MM.1S (cell line): ENCODE data around the gene TMCC1.

Source experiments
- DNase-seq: peaks from one replicate; pipeline ENCODE4 v3.0.0-alpha.2; 2015
- H2AFZ ChIP-seq: fragments of 300-600 bp; sonication (generic); 2 replicates; pipeline ENCODE4 v1.6.0; 2016; ENCODE audit warnings: antibody characterized with exemption, low read length
- H3F3A ChIP-seq: fragments of 300-600 bp; sonication (generic); 2 replicates; pipeline ENCODE4 v1.6.1; 2016; ENCODE audit warnings: mild to moderate bottlenecking, antibody characterized with exemption, low read length, moderate library complexity, mixed read lengths; ENCODE audit not compliant: insufficient read depth
- H3K27ac ChIP-seq: fragments of 300-600 bp; sonication (generic); 2 replicates; pipeline ENCODE4 v1.5.1; 2016; ENCODE audit warnings: mild to moderate bottlenecking, low read length
- H3K27me3 ChIP-seq: fragments of 300-600 bp; sonication (generic); replicated peaks from 2 replicates; pipeline ENCODE4 v1.6.0; 2016; ENCODE audit warnings: low read length; ENCODE audit not compliant: insufficient read depth
- H3K36me3 ChIP-seq: fragments of 300-600 bp; sonication (generic); replicated peaks from 2 replicates; pipeline ENCODE4 v1.6.1; 2016; ENCODE audit warnings: mild to moderate bottlenecking, low read length, mixed read lengths; ENCODE audit not compliant: insufficient read depth
- H3K4me1 ChIP-seq: fragments of 300-600 bp; sonication (generic); 2 replicates; pipeline ENCODE4 v1.6.1; 2016; ENCODE audit warnings: low read length, mixed read lengths
- H3K4me2 ChIP-seq: fragments of 300-600 bp; sonication (generic); 2 replicates; pipeline ENCODE4 v1.6.0; 2016; ENCODE audit warnings: low read depth, low read length
- H3K4me3 ChIP-seq: fragments of 300-600 bp; sonication (generic); 2 replicates; pipeline ENCODE4 v1.5.1; 2016; ENCODE audit warnings: low read length, mixed read lengths
- H3K79me2 ChIP-seq: fragments of 300-600 bp; sonication (generic); 2 replicates; pipeline ENCODE4 v1.6.1; 2016; ENCODE audit warnings: mixed run types, low read length, mixed read lengths
- H3K9ac ChIP-seq: fragments of 300-600 bp; sonication (generic); 2 replicates; pipeline ENCODE4 v1.6.1; 2016; ENCODE audit warnings: low read length, mixed read lengths
- H3K9me2 ChIP-seq: fragments of 300-600 bp; sonication (generic); replicated peaks from 2 replicates; pipeline ENCODE4 v1.6.1; 2016; ENCODE audit warnings: mild to moderate bottlenecking, low read length, mixed read lengths; ENCODE audit not compliant: insufficient read depth
- H3K9me3 ChIP-seq: fragments of 300-600 bp; sonication (generic); replicated peaks from 2 replicates; pipeline ENCODE4 v1.6.1; 2016; ENCODE audit warnings: mild to moderate bottlenecking, low read length, mixed read lengths; ENCODE audit not compliant: insufficient read depth
- H4K20me1 ChIP-seq: fragments of 300-600 bp; sonication (generic); 2 replicates; pipeline ENCODE4 v1.6.1; 2016; ENCODE audit warnings: mild to moderate bottlenecking, low read length, moderate library complexity, mixed read lengths; ENCODE audit not compliant: insufficient read depth
- CTCF ChIP-seq: fragments of 300-600 bp; sonication (generic); IDR thresholded peaks from 2 replicates; pipeline ENCODE4 v1.5.1; 2016; ENCODE audit warnings: antibody characterized with exemption, low read length, mixed read lengths
- EZH2 ChIP-seq: fragments of 300-600 bp; sonication (generic); optimal IDR thresholded peaks from 2 replicates; pipeline ENCODE3; 2017; ENCODE audit warnings: low read depth, mild to moderate bottlenecking, antibody characterized with exemption, low read length, mixed read lengths
- EZH2phosphoT487 ChIP-seq: fragments of 300-600 bp; sonication (generic); IDR thresholded peaks from 2 replicates; pipeline ENCODE4 v1.6.1; 2018; ENCODE audit warnings: antibody characterized with exemption, low read length

Gene TMCC1

GRCh38 chr3:129603991-129604749 lies 289.3 kb downstream of the TMCC1 start:
- Histone ChIP-seq H3K79me2 (no peaks in the 10 kb centered on the region), H3K4me3 (no peak overlapping the region), H3K9ac (no peak overlapping the region), H2AFZ (no peak overlapping the region), H3K4me1 (0 out of 2 replicates have a peak, but pooled peaks cover 2% of the 10 kb centered on the region), H3K36me3 (no peaks in the 10 kb centered on the region), H3K4me2 (no peak overlapping the region), H3K9me2 (no peaks in the 10 kb centered on the region), H3F3A (no peaks in the 10 kb centered on the region), H3K27me3 (peaks cover 32% of the 10 kb centered on the region), H4K20me1 (no peaks in the 10 kb centered on the region), H3K9me3 (no peaks in the 10 kb centered on the region), H3K27ac (no peak overlapping the region)
- no peak for TF ChIP-seq CTCF
- no peak for TF ChIP-seq EZH2phosphoT487
- no peak for TF ChIP-seq EZH2
- no peak for DNase-seq

GRCh38 chr3:129603561-129603942 lies 290.0 kb downstream of the TMCC1 start:
- Histone ChIP-seq H2AFZ (no peak overlapping the region), H3K79me2 (no peaks in the 10 kb centered on the region), H3K27me3 (peaks cover 26% of the 10 kb centered on the region), H3K36me3 (no peaks in the 10 kb centered on the region), H3K4me1 (0 out of 2 replicates have a peak, but pooled peaks cover 2% of the 10 kb centered on the region), H3F3A (no peaks in the 10 kb centered on the region), H4K20me1 (no peaks in the 10 kb centered on the region), H3K27ac (no peak overlapping the region), H3K4me2 (no peak overlapping the region), H3K9ac (no peak overlapping the region), H3K9me2 (no peaks in the 10 kb centered on the region), H3K9me3 (no peaks in the 10 kb centered on the region), H3K4me3 (no peak overlapping the region)
- DNase-seq, result no peak
- TF ChIP-seq EZH2 (no peak), EZH2phosphoT487 (no peak), CTCF (no peak)

- Histone ChIP-seq H3K4me3 (no peak overlapping the region), H3K27me3 (peaks cover 20% of the 10 kb centered on the region), H3K36me3 (no peaks in the 10 kb centered on the region), H4K20me1 (no peaks in the 10 kb centered on the region), H3F3A (no peaks in the 10 kb centered on the region), H3K4me2 (no peak overlapping the region), H3K9me2 (no peaks in the 10 kb centered on the region), H3K9me3 (no peaks in the 10 kb centered on the region), H3K27ac (no peak overlapping the region), H3K79me2 (no peaks in the 10 kb centered on the region), H3K4me1 (0 out of 2 replicates have a peak, but pooled peaks cover 2% of the 10 kb centered on the region), H3K9ac (no peak overlapping the region), H2AFZ (no peak overlapping the region)
- DNase-seq, result no peak
- TF ChIP-seq CTCF (no peak), EZH2 (no peak), EZH2phosphoT487 (no peak)
Observed at GRCh38 chr3:129602730-129603560, 290.6 kb downstream of the TMCC1 start.
